Brain microvascular endothelial cell (primary cell): ENCODE results near the gene SGCE.

Experiments used
- DNase-seq: peaks from one replicate; pipeline ENCODE4 v3.0.0-alpha.2; 2020
- H3K27ac ChIP-seq: fragments of 250-450 bp; sonication (Bioruptor Pico); 2 replicates; pipeline ENCODE4 v1.5.1; 2020; ENCODE audit warnings: mild to moderate bottlenecking, moderate library complexity
- H3K27me3 ChIP-seq: fragments of 250-450 bp; sonication (Bioruptor Pico); replicated peaks from 2 replicates; pipeline ENCODE4 v1.5.1; 2020; ENCODE audit warnings: mild to moderate bottlenecking
- H3K36me3 ChIP-seq: fragments of 250-450 bp; sonication (Bioruptor Pico); replicated peaks from 2 replicates; pipeline ENCODE4 v1.5.1; 2020; ENCODE audit warnings: mild to moderate bottlenecking
- H3K4me3 ChIP-seq: 2 replicates; pipeline ENCODE4 v1.5.1; 2011; ENCODE audit warnings: low read depth, mild to moderate bottlenecking, control low read depth, low read length, moderate library complexity
- CTCF ChIP-seq: IDR thresholded peaks from 2 replicates; pipeline ENCODE4 v1.5.1; 2011; ENCODE audit warnings: low read depth, mild to moderate bottlenecking, moderate library complexity, low read length, control low read depth, inconsistent platforms; ENCODE audit errors: missing control alignments
- in situ Hi-C: cut with HindIII; loops from 2 replicates; pipeline ENCODE4 v1.10.0; 2017; ENCODE audit warnings: low sequenced_read_pairs, low pct_ligation_motif_present

SGCE gene

GRCh38 chr7:94697035-94697974 lies 41.4 kb upstream of the SGCE start:
- Histone ChIP-seq H3K27ac (peak overlapping the region; percentile 97), H3K36me3 (no peaks in the 10 kb centered on the region), H3K27me3 (no peaks in the 10 kb centered on the region), H3K4me3 (no peak overlapping the region)
- peak; percentile 95 for DNase-seq
- TF ChIP-seq CTCF: no peak
- in situ Hi-C loops: no loop called here

- TF ChIP-seq CTCF: no peak
- H3K36me3 ChIP-seq: no peaks in the 10 kb centered on the region
- H3K27ac ChIP-seq: no peak overlapping the region
- H3K4me3 ChIP-seq: no peak overlapping the region
- in situ Hi-C loops: no loop called here
- DNase-seq: no peak
- no peaks in the 10 kb centered on the region for H3K27me3 ChIP-seq
These were observed 31.9 kb upstream of the SGCE start for GRCh38 chr7:94687810-94688209.

DNA sequence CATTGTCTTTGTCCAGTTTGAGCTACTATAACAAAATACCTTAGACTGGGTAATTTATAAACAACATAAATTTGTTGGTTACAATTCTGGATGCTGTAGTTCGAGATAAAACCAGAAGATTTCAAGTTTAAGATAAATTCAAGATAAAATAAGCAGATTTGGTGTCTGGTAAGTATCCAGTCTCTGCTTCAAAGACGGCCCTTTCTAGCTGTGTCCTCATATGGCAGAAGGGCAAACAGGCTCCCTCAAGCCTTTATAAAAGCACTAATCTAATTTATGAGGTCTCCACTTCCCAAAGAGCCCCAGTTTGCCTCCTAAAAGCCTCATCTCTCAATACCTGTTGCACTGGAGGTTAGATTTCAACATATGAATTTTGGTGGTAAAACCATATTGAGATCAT lies 31.1 kb upstream of the SGCE start:
- in situ Hi-C loops: no loop called here
- H3K4me3 ChIP-seq: no peak overlapping the region
- no peak overlapping the region for H3K27ac ChIP-seq
- no peak for TF ChIP-seq CTCF
- no peaks in the 10 kb centered on the region for H3K36me3 ChIP-seq
- no peak for DNase-seq
- H3K27me3 ChIP-seq: no peaks in the 10 kb centered on the region

- in situ Hi-C loops: no loop called here
- no peak overlapping the region for H3K27ac ChIP-seq
These were observed 27.1 kb upstream of the SGCE start for GRCh38 chr7:94683066-94683465.

GRCh38 chr7:94679358-94679757 lies 23.4 kb upstream of the SGCE start:
- no peak for TF ChIP-seq CTCF
- H3K4me3 ChIP-seq: no peak overlapping the region
- in situ Hi-C loops: no loop called here
- no peak overlapping the region for H3K27ac ChIP-seq
- no peaks in the 10 kb centered on the region for H3K27me3 ChIP-seq
- DNase-seq: no peak
- no peaks in the 10 kb centered on the region for H3K36me3 ChIP-seq

More at GRCh38 chr7:94683066-94683465, 27.1 kb upstream of the SGCE start:
- DNase-seq: no peak
- H3K27me3 ChIP-seq: no peaks in the 10 kb centered on the region
- TF ChIP-seq CTCF: no peak
- no peak overlapping the region for H3K4me3 ChIP-seq
- H3K36me3 ChIP-seq: no peaks in the 10 kb centered on the region
